ENCODE data around the gene USP26.
"Not testable (repeated sequence)": the region's sequence is repeated elsewhere in the genome, so short reads cannot be mapped to it uniquely, and the experiment has no call there.

Gene USP26

GRCh38 chrX:133097031-133097430 lies at the start of gene USP26:
USP26 (minus strand) TSS chrX:133097109; CDS start chrX:133028220, 68,889 bp downstream.
- no peak for DNase-seq

GRCh38 chrX:133134282-133134681 lies 37.4 kb upstream of the USP26 start:
- no peak for DNase-seq

GRCh38 chrX:133120406-133120805 lies 23.5 kb upstream of the USP26 start:
- no peak for DNase-seq

GRCh38 chrX:133094098-133094731 lies 2.7 kb downstream of the USP26 start:
- no peak for DNase-seq

GRCh38 chrX:133090236-133090809 lies 6.6 kb downstream of the USP26 start:
- no peak for DNase-seq

GRCh38 chrX:133089411-133089810 lies 7.5 kb downstream of the USP26 start:
- DNase-seq = no peak

- no peak for DNase-seq
Measured at GRCh38 chrX:133085785-133086184, 11.1 kb downstream of the USP26 start.

GRCh38 chrX:133085056-133085455 lies 11.9 kb downstream of the USP26 start:
- not testable (repeated sequence) for DNase-seq

GRCh38 chrX:133083899-133084298 lies 13.0 kb downstream of the USP26 start:
- DNase-seq = no peak

- no peak for DNase-seq
Measured at GRCh38 chrX:133081990-133082389, 14.9 kb downstream of the USP26 start.

- DNase-seq = not testable (repeated sequence)
Measured at GRCh38 chrX:133077856-133078255, 19.1 kb downstream of the USP26 start.

- DNase-seq = no peak
Measured at GRCh38 chrX:133072566-133072965, 24.3 kb downstream of the USP26 start.

GRCh38 chrX:133068461-133068860 lies 28.4 kb downstream of the USP26 start:
- no peak for DNase-seq

- DNase-seq = no peak
Measured at GRCh38 chrX:133056341-133056740, 40.6 kb downstream of the USP26 start.

GRCh38 chrX:133054761-133055405 lies 42.0 kb downstream of the USP26 start:
- no peak for DNase-seq

- no peak for DNase-seq
Measured at GRCh38 chrX:133053861-133054598, 42.9 kb downstream of the USP26 start.

- DNase-seq = no peak
Measured at GRCh38 chrX:133048751-133049150, 48.2 kb downstream of the USP26 start.

GRCh38 chrX:133046601-133047000 lies 50.3 kb downstream of the USP26 start:
- DNase-seq = no peak

- no peak for DNase-seq
Measured at GRCh38 chrX:133045986-133046385, 50.9 kb downstream of the USP26 start.

- DNase-seq = not testable (repeated sequence)
Measured at GRCh38 chrX:133044145-133044786, 52.6 kb downstream of the USP26 start.

- DNase-seq = no peak
Measured at GRCh38 chrX:133042260-133042659, 54.6 kb downstream of the USP26 start.

GRCh38 chrX:133033010-133033409 lies 63.9 kb downstream of the USP26 start:
- DNase-seq = no peak

GRCh38 chrX:133018229-133018628 lies 78.7 kb downstream of the USP26 start:
- no peak for DNase-seq
